Mesenchymal stem cell (in vitro differentiated cells and primary cell): Measurements from ENCODE around the gene PXDC1.

Source experiments
- DNase-seq: peaks from one replicate; pipeline ENCODE4 v3.0.0-alpha.2; 2013
- H2AFZ ChIP-seq: one replicate; pipeline ENCODE4 v1.6.1; 2013; ENCODE audit warnings: low read depth, mild to moderate bottlenecking, control low read depth, inconsistent platforms, low read length, moderate library complexity
- H2AK5ac ChIP-seq: 2 replicates; pipeline ENCODE4 v1.6.1; 2013; ENCODE audit warnings: low read length, moderate library complexity, mild to moderate bottlenecking, inconsistent platforms; ENCODE audit not compliant: severe bottlenecking
- H2BK120ac ChIP-seq: one replicate; pipeline ENCODE4 v1.6.1; 2013; ENCODE audit warnings: low read depth, mild to moderate bottlenecking, inconsistent platforms, low read length, moderate library complexity
- H2BK12ac ChIP-seq, 2 experiments: one replicate each; pipeline ENCODE4 v1.6.1; 2013; ENCODE audit warnings: inconsistent platforms in 2 of 2, low read length in 2 of 2, mild to moderate bottlenecking in 2 of 2, moderate library complexity in 2 of 2, control low read depth in 1 of 2
- H2BK15ac ChIP-seq: one replicate; pipeline ENCODE4 v1.6.1; 2013; ENCODE audit warnings: mild to moderate bottlenecking, low read depth, inconsistent platforms; ENCODE audit not compliant: poor library complexity, severe bottlenecking
- H2BK5ac ChIP-seq: 2 replicates; pipeline ENCODE4 v1.6.1; 2013; ENCODE audit warnings: low read depth, mild to moderate bottlenecking, low read length, control low read depth, inconsistent platforms; ENCODE audit not compliant: poor library complexity, severe bottlenecking
- H3K14ac ChIP-seq, 2 experiments: one replicate each; pipeline ENCODE4 v1.6.1; 2013; ENCODE audit warnings: inconsistent platforms in 2 of 2, low read length in 2 of 2, control low read depth in 1 of 2, mild to moderate bottlenecking in 1 of 2, moderate library complexity in 1 of 2
- H3K18ac ChIP-seq, 2 experiments: one replicate each; pipeline ENCODE4 v1.6.1; 2013; ENCODE audit warnings: inconsistent platforms in 2 of 2, low read length in 2 of 2, control low read depth in 1 of 2, low read depth in 1 of 2, mild to moderate bottlenecking in 1 of 2
- H3K23ac ChIP-seq, 2 experiments: one replicate each; pipeline ENCODE4 v1.6.1; 2013; ENCODE audit warnings: inconsistent platforms in 2 of 2, low read length in 2 of 2, mild to moderate bottlenecking in 2 of 2, moderate library complexity in 2 of 2, control low read depth in 1 of 2
- H3K27ac ChIP-seq: 2 replicates; pipeline ENCODE4 v1.5.1; 2013; ENCODE audit warnings: mild to moderate bottlenecking, moderate library complexity, low read length, control low read depth, inconsistent platforms; ENCODE audit not compliant: poor library complexity, severe bottlenecking
- H3K27me3 ChIP-seq, 2 experiments: 2 replicates each; pipeline versions ENCODE4 v1.6.1 to v1.7.0; 2013; ENCODE audit warnings: low read length in 2 of 2, mild to moderate bottlenecking in 2 of 2, moderate library complexity in 2 of 2, control low read depth in 1 of 2, inconsistent platforms in 1 of 2; ENCODE audit not compliant: control insufficient read depth in 1 of 2, insufficient read depth in 1 of 2
- H3K36me3 ChIP-seq, 2 experiments: 2 replicates each; pipeline versions ENCODE4 v1.6.1 to v1.7.0; 2013; ENCODE audit warnings: low read length in 2 of 2, control low read depth in 1 of 2, inconsistent platforms in 1 of 2, low read depth in 1 of 2, mild to moderate bottlenecking in 1 of 2; ENCODE audit not compliant: insufficient read depth in 2 of 2, control insufficient read depth in 1 of 2
- H3K4ac ChIP-seq, 2 experiments: one replicate each; pipeline ENCODE4 v1.6.1; 2013; ENCODE audit warnings: inconsistent platforms in 2 of 2, low read length in 2 of 2, mild to moderate bottlenecking in 2 of 2, moderate library complexity in 2 of 2, control low read depth in 1 of 2, low read depth in 1 of 2
- H3K4me1 ChIP-seq: 2 replicates; pipeline ENCODE4 v1.6.1; 2013; ENCODE audit warnings: low read depth, low read length, control low read depth; ENCODE audit not compliant: control insufficient read depth, insufficient read depth
- H3K4me2 ChIP-seq: 2 replicates; pipeline ENCODE4 v1.6.1; 2013; ENCODE audit warnings: low read length, mild to moderate bottlenecking, inconsistent platforms; ENCODE audit not compliant: poor library complexity, severe bottlenecking
- H3K4me3 ChIP-seq, 2 experiments: 2 replicates each; pipeline versions ENCODE4 v1.5.1 to v1.7.0; 2013; ENCODE audit warnings: low read length in 2 of 2, mild to moderate bottlenecking in 2 of 2, control low read depth in 1 of 2, low read depth in 1 of 2; ENCODE audit not compliant: insufficient read depth in 1 of 2
- H3K79me1 ChIP-seq: replicated peaks from 2 replicates; pipeline ENCODE4 v1.6.1; 2013; ENCODE audit warnings: mild to moderate bottlenecking, control low read depth, low read length, inconsistent platforms; ENCODE audit not compliant: poor library complexity, severe bottlenecking
- H3K9ac ChIP-seq: 2 replicates; pipeline ENCODE4 v1.7.0; 2013; ENCODE audit warnings: mild to moderate bottlenecking, low read length, moderate library complexity
- H3K9me3 ChIP-seq: 2 replicates; pipeline ENCODE4 v1.7.0; 2013; ENCODE audit warnings: mild to moderate bottlenecking, low read length; ENCODE audit not compliant: control insufficient read depth
- H4K8ac ChIP-seq: one replicate; pipeline ENCODE4 v1.6.1; 2013; ENCODE audit warnings: inconsistent platforms, mild to moderate bottlenecking, low read length, moderate library complexity
- H4K91ac ChIP-seq: one replicate; pipeline ENCODE4 v1.6.1; 2013; ENCODE audit warnings: mild to moderate bottlenecking, low read length, inconsistent platforms
- WGBS: methylation state at CpG from one replicate; pipeline ENCODE4 v1.1.7; 2013; ENCODE audit warnings: mixed read lengths; 5-methylcytosine and 5-hydroxymethylcytosine counted together

PXDC1 gene

GRCh38 chr6:3719462-3720308 is 31.8 kb downstream of the PXDC1 start:
- Histone ChIP-seq H3K18ac (no peak overlapping the region), H3K9me3 (no peaks in the 10 kb centered on the region), H3K9ac (no peak overlapping the region), H3K23ac (no peak overlapping the region), H2BK5ac (no peak overlapping the region), H2BK12ac (no peak overlapping the region), H3K4me3 (no peak overlapping the region), H3K79me1 (peaks cover 17% of the 10 kb centered on the region), H2BK120ac (no peak overlapping the region), H2BK15ac (no peak overlapping the region), H3K27ac (no peak overlapping the region), H4K8ac (peak overlapping the region; percentile 38), H3K4ac (no peak overlapping the region), H3K4me2 (no peak overlapping the region), H2AFZ (no peak overlapping the region), H2AK5ac (no peak overlapping the region), H4K91ac (no peak overlapping the region), H3K4me1 (peaks cover 3% of the 10 kb centered on the region), H3K36me3 (peaks cover 45 to 49% of the 10 kb centered on the region in 2 experiments), H3K27me3 (no peaks in the 10 kb centered on the region), H3K14ac (no peak overlapping the region)
- WGBS = 69% methylated on average over 20 of the region's 22 CpGs
- no peak for DNase-seq

DNA sequence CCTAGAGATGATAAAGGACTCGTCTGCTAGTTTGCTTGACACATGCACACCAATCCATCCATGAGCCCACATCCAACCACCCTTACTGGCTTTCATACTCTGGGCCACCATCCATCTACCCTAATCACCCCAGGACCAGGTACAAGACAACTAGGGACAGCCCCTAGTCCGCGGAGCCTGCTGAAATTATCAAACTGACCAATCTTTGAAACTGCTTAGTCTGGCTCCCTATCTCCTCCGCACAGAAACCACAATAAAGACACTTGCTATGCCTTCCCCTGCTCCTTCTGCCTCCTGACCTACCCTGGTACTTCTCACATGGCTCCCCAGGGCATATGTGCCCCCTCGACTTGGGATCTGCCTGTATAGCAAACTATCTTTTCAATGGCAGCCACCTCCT is 33.1 kb downstream of the PXDC1 start:
- Histone ChIP-seq H3K4ac (no peak overlapping the region), H3K27me3 (no peaks in the 10 kb centered on the region), H3K4me3 (no peak overlapping the region), H3K9me3 (no peaks in the 10 kb centered on the region), H3K18ac (no peak overlapping the region), H2BK5ac (no peak overlapping the region), H3K4me1 (no peaks in the 10 kb centered on the region), H4K91ac (no peak overlapping the region), H4K8ac (no peak overlapping the region), H2AFZ (no peak overlapping the region), H3K23ac (no peak overlapping the region), H3K14ac (no peak overlapping the region), H2BK15ac (no peak overlapping the region), H3K36me3 (peaks cover 32 to 52% of the 10 kb centered on the region in 2 experiments), H3K79me1 (peaks cover 6% of the 10 kb centered on the region), H3K27ac (no peak overlapping the region), H2BK120ac (no peak overlapping the region), H2AK5ac (no peak overlapping the region), H3K4me2 (no peak overlapping the region), H3K9ac (no peak overlapping the region), H2BK12ac (no peak overlapping the region)
- DNase-seq = no peak
- 96% methylated on average over 4 of the region's 5 CpGs for WGBS

GRCh38 chr6:3715285-3715684 is 36.2 kb downstream of the PXDC1 start:
- Histone ChIP-seq H3K4me2 (no peak overlapping the region), H3K23ac (no peak overlapping the region), H3K18ac (no peak overlapping the region), H4K91ac (no peak overlapping the region), H2BK120ac (no peak overlapping the region), H3K4ac (no peak overlapping the region), H3K79me1 (peaks cover 4% of the 10 kb centered on the region), H3K14ac (no peak overlapping the region), H3K9me3 (no peaks in the 10 kb centered on the region), H3K4me1 (peaks cover 2% of the 10 kb centered on the region), H2BK15ac (no peak overlapping the region), H3K4me3 (no peak overlapping the region), H2AFZ (no peak overlapping the region), H4K8ac (no peak overlapping the region), H2BK12ac (no peak overlapping the region), H3K36me3 (peaks cover 10 to 40% of the 10 kb centered on the region in 2 experiments), H3K27ac (no peak overlapping the region), H3K9ac (no peak overlapping the region), H2BK5ac (no peak overlapping the region), H3K27me3 (no peaks in the 10 kb centered on the region), H2AK5ac (no peak overlapping the region)
- no peak for DNase-seq
- no CpG with 5 or more reads among the region's 1 CpG for WGBS

GRCh38 chr6:3714768-3715167 is 36.7 kb downstream of the PXDC1 start:
- DNase-seq = no peak
- no peak overlapping the region for H2AFZ ChIP-seq
- H3K79me1 ChIP-seq = peaks cover 3% of the 10 kb centered on the region
- H2BK15ac ChIP-seq = no peak overlapping the region
- no peak overlapping the region for H4K8ac ChIP-seq
- H2BK12ac ChIP-seq = no peak overlapping the region
- H3K4me1 ChIP-seq = peaks cover 2% of the 10 kb centered on the region
- no peak overlapping the region for H2AK5ac ChIP-seq
- H3K4ac ChIP-seq = peak overlapping the region in 1 of 2 experiments; percentile 10
- no peak overlapping the region for H3K23ac ChIP-seq
- peaks cover 9 to 40% of the 10 kb centered on the region in 2 experiments for H3K36me3 ChIP-seq
- no peak overlapping the region for H3K4me2 ChIP-seq
- WGBS = 100% methylated on average over 1 of the region's 1 CpG
- H3K27me3 ChIP-seq = no peaks in the 10 kb centered on the region
- H4K91ac ChIP-seq = no peak overlapping the region
- no peak overlapping the region for H3K18ac ChIP-seq
- H3K9me3 ChIP-seq = no peaks in the 10 kb centered on the region
- no peak overlapping the region for H3K9ac ChIP-seq
- H3K4me3 ChIP-seq = no peak overlapping the region
- no peak overlapping the region for H3K27ac ChIP-seq
- H2BK120ac ChIP-seq = no peak overlapping the region
- no peak overlapping the region for H2BK5ac ChIP-seq
- no peak overlapping the region for H3K14ac ChIP-seq
